Stimulated activated CD8-positive, alpha-beta memory T cell treated with anti-CD3 and anti-CD28 coated beads, Interleukin-2, amount 100 ng/mL, for 48 hours (primary cell): Measurements from ENCODE around the gene ESRRG.

Experiments
- DNase-seq, 2 donors: peaks; one replicate each; pipeline ENCODE4 v3.0.0-alpha.2; 2020; ENCODE audit warnings: low read depth in 2 of 2

Gene ESRRG

GRCh38 chr1:216502528-216503162 is 220.6 kb downstream of the ESRRG start:
- no peak for DNase-seq

GRCh38 chr1:216500273-216500967 is 222.8 kb downstream of the ESRRG start:
- DNase-seq, result no peak

DNA sequence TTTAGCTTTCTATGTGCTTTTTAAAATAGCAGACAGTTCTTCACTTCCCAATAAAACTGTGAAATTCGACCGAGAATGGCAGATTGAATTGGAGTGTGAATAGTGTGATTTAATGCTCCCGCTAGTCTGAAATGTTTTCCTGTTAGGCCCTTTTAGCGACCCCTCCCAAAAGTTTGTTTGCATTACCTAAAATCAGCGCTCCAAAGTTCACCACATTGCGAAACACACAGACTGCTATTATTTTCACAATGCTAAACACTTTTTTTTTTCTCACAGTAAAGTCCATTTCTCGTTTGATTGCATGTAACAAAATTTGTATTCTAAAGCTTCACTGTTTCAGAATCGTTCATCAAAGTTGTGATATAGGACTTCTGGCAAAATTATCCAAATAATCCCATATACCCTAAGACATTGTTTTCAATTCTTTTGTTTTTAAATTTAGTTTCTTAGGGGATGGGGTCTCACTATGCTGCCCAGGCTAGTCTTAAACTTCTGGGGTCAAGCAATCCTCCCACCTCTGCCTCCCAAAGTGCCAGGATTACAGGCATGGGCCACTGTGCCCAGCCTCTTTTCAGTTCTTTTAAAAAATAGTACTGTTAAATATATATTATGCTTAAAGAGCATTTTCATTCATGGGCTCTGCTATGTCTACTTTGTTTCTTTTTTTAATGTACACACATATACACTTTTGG is 223.5 kb downstream of the ESRRG start:
- no peak for DNase-seq

- DNase-seq, result no peak
These were observed 225.0 kb downstream of the ESRRG start for GRCh38 chr1:216498277-216498676.

DNA sequence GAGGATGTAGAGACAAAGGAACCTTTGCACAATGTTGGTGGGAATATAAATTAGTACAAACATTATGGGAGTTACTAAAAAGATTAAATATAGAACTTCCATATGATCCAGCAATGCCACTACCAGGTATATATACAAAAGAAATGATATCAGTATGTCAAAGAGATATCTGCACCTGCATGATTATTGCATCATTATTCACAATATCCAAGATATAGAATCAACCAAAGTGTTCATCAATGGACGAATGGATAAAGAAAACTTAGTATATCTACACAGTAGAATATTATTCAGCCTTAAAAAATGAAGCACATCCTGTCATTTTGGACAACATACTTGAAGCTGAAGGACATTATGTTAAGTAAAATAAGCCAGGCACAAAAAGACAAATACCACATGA is 238.2 kb downstream of the ESRRG start:
- no peak for DNase-seq

GRCh38 chr1:216483672-216484401 is 239.4 kb downstream of the ESRRG start:
- DNase-seq, result no peak

DNA sequence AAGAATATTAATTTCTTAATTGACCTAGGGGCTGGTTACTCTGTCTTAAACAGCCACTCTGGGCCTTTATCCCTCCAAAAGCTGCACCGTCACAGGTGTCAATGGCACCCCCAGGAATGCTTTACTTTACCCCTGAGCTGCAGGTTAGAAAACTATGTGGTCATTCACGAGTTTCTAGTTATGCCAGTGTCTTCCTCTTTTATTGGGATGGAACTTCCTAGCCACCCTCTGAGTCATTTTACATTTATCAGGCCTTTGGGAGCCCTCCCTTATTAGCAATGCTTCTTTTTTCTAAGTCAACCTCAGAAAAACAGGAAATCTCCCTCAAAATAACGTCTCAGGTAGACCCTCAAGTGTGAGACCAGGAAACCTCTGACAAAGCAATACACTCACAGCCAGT is 240.6 kb downstream of the ESRRG start:
- no peak for DNase-seq

DNA sequence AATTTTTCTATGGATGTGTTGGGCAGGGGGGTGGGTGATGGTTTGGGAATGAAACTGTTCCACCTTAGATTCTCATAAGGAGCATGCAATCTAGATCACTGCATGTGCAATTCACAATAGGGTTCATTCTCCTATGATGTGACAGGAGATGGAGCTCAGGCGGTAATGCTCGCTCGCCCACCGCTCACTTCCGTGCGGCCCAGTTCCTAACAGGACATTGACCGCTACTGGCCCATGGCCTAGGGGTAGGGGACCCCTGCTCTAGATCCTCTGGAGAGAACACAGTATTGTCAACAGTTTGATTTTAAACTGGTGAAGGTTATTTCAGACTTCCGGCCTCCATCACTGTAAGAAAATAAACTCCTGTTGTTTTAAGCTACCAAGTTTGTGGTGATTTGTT is 245.0 kb downstream of the ESRRG start:
- no peak for DNase-seq

GRCh38 chr1:216476341-216476740 is 246.9 kb downstream of the ESRRG start:
- DNase-seq, result no peak

GRCh38 chr1:216475659-216476276 is 247.5 kb downstream of the ESRRG start:
- DNase-seq, result no peak

DNA sequence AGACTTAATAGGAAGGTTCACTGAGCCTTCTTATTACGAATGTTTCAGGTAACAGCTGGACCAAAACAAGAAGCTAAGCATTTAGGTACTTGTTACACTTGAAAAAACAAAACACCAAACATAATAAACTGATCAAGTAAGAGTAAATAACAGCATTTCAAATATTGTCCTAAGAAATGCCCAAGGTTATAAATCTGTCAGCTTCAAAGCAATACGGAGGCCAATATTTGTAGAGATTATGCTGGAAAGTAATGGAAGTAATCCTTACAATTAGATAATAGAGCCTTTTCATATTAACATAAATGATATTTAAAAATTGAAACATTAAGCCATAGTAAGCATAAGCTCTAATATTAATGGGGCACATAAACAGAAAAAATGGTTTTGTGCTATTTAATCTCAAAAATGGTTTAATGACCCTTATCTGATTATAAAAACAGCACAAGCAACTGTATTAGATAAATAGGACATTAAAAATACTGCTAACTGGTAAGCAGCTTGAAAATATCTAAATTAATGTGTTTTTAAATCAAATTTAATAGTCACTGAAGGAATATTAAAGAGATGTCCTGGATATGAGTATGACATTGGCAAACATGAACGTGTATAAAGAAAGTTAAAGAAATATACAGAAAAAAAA is 256.9 kb downstream of the ESRRG start:
- no peak for DNase-seq

- DNase-seq, result no peak
These were observed 258.7 kb downstream of the ESRRG start for GRCh38 chr1:216464489-216464888.

DNA sequence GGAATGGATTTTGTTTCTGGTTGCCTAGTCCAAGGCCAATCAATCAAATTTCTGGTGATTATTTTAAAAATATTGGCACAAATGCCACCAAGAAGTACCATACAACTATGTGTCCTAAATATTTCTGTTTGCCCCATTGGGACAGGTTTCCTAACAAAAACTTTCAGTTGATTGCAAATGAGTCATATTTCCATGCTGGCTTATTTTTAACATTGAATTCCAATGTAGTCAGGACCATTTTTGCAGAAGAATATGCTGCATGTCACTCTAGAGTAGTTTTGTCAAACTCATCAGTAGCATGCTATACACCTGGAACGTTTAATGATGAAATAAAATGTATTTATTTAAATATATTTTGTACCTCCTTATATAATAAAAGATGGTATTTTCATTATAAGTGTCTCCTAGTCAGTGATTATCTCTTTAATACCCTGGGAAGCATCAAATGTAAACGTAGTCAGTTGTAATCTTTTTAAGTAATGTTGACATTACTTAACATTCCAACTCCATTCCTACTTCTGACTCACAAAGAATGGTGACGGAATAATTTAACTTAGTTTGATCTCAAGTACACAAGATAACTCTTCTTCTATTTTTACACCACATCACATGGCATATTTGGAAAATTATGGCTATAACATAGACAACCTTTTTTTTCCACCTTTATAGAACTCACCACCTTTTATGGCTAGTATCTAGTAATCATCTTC is 261.0 kb downstream of the ESRRG start:
- DNase-seq, result no peak

GRCh38 chr1:216461466-216461865 is 261.8 kb downstream of the ESRRG start:
- no peak for DNase-seq

DNA sequence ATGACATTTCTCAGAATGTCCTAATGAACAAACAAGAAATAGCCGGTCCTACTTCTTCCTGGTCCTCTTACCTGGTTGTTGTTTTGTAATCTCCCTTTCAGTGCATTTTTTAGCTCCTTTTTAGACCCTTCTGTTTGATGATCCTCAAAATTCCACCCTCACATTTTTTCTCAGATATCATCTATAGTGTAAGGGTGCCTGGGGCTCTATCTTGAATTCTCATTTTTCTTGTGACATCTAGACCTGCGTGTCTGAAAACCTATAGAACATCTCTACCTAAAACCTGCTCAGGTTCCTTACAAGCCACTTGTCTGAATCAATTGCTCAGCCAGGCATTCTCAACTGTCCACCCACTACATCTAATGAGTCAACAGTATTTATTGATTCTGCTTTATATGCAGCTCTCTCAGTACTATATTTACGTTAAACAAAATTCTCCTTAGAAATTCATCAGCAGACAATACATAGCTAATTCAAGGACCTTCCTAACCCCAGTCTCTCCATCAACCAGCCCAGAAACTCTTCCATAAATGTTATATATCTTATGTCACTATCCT is 263.5 kb downstream of the ESRRG start:
- DNase-seq, result no peak

DNA sequence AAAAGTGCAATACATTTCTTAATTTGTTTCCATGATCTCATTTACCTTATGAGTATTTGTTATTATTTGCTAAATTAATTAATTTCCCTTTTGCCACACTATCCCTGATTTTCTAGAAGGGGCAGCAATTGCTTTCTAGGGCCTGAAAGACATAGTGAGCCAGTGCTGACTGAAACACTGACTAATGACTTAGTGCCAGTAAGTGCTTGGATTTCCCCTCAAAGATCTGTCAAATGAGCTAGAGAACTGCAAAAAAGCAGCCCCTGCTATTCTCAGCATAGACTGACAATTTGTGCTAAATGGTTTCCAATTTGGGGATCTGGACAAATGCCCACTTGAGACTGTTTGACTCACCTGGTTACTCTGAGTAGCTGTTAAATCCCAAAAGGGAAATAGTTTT is 264.4 kb downstream of the ESRRG start:
- DNase-seq, result no peak

DNA sequence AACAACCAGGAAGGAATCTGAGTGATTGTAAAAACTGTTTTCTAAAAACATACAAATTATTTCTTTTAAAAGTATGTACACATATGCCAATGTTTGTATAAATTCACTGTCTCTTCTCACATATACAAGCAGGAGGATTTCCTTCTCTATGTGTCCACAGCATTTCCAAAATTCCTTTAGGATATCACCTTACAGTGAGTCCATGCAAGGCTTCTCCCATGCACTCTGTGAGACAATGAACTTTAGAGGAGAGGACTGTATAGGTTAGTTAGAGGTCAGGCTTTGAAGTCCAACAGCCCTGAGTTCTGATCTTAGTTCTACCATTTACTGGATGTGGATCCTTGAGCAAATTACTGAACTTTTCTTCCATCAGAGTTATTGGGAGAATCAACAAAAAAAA is 265.9 kb downstream of the ESRRG start:
- DNase-seq, result no peak

DNA sequence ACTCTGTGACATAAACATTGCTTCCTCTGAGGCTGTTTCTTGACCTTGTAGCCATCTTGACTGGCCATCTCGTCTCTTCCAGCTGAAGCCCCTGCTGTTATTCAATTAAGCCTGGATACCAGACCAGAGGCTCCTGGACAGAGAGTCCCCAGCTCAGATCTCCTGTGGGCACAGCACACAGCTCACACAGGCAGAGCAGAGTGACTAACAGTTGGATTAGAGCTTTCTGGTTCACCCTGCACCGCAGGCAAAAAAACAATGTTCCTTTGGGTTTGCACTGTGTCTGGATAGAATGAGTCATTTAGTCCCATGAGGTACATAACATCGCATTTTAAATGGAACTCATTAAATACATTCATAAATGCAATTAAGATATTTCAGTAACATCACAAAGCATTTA is 266.5 kb downstream of the ESRRG start:
- no peak for DNase-seq

GRCh38 chr1:216453777-216454176 is 269.5 kb downstream of the ESRRG start:
- no peak for DNase-seq
